Chondrocyte (in vitro differentiated cells): Measurements from ENCODE around the gene MAML1. TPM values are rescaled to one million over a fixed set of nuclear protein-coding genes. Genes with fewer than 3 reads are reported as not detected.

Experiments
- DNase-seq: peaks from one replicate; pipeline ENCODE4 v3.0.0; 2021; ENCODE audit warnings: mixed read lengths, low spot score
- H3K27ac Mint-ChIP-seq: one replicate; pipeline ENCODE4 v1.8.0; 2021; ENCODE audit warnings: mild to moderate bottlenecking, moderate library complexity, mixed read lengths; ENCODE audit not compliant: unreplicated experiment
- H3K27me3 Mint-ChIP-seq: 2 replicates; pipeline ENCODE4 v1.8.0; 2021; ENCODE audit warnings: low read depth, mixed read lengths
- H3K36me3 Mint-ChIP-seq: 2 replicates; pipeline ENCODE4 v1.8.0; 2021; ENCODE audit warnings: low read depth, mixed read lengths
- H3K4me1 Mint-ChIP-seq: 2 replicates; pipeline ENCODE4 v1.8.0; 2021; ENCODE audit warnings: low read depth, mild to moderate bottlenecking, mixed read lengths
- H3K4me3 Mint-ChIP-seq: one replicate; pipeline ENCODE4 v1.8.0; 2021; ENCODE audit warnings: mild to moderate bottlenecking, moderate library complexity, mixed read lengths; ENCODE audit not compliant: unreplicated experiment
- H3K9me3 Mint-ChIP-seq: 2 replicates; pipeline ENCODE4 v1.8.0; 2021; ENCODE audit warnings: low read depth, mixed read lengths
- total RNA-seq: library from RNA; stranded (reverse); gene quantifications from 3 replicates; pipeline ENCODE4 v1.2.1, GENCODE V29; 2021
- TF ChIP-seq, protein P1 (sequence below): fragments of 200-600 bp; sonication (generic); IDR thresholded peaks from 2 replicates; pipeline ENCODE4 v1.5.0; 2021; ENCODE audit warnings: antibody characterized with exemption, mild to moderate bottlenecking, moderate library complexity

Gene MAML1
- total RNA-seq, 1 donor from 2014 or later, result 29.9 TPM

DNA sequence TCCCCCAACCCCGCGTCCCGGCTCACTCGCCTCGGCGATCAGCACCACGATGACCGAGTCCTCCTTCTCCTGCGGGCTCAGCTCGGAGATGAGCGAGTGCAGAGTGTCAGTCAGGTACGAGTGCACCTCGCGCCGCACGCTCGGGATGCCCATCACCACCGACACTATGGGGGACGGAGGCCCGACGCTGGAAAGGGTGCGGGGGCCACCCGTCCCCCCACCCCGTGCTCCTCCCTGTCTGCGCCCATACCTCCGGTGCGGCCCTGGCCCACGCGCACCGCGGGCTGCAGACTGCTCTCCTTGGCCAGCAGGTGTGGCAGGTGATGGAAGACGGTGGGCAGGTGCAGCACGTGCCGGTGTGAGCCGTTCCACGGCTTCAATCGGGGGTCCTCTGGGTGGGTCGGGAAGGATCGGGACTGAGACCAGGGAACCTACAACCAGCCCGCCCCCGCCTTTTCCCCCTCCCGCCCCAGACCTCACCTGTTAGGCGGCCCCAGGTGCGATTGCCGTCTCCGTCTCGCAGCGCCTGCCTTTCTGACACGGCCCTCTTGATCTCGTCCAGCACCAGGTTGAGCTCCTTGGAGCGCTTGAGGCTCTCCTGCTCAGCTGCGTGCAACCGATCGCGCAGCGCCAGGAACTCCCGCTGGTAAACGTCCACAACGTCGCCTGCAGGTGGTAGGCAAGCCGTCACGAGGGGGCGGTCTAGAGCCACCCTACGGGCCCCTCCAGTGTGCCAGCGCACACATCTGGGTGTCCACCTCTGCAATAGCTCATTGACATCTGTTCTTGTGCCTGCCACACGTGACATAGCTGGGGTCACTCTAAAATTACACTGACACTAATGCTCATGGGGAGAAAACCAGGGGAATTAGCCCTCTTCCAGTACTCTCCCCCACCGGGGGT is 68.9 kb downstream of the MAML1 start:
- TF ChIP-seq, protein P1, sequence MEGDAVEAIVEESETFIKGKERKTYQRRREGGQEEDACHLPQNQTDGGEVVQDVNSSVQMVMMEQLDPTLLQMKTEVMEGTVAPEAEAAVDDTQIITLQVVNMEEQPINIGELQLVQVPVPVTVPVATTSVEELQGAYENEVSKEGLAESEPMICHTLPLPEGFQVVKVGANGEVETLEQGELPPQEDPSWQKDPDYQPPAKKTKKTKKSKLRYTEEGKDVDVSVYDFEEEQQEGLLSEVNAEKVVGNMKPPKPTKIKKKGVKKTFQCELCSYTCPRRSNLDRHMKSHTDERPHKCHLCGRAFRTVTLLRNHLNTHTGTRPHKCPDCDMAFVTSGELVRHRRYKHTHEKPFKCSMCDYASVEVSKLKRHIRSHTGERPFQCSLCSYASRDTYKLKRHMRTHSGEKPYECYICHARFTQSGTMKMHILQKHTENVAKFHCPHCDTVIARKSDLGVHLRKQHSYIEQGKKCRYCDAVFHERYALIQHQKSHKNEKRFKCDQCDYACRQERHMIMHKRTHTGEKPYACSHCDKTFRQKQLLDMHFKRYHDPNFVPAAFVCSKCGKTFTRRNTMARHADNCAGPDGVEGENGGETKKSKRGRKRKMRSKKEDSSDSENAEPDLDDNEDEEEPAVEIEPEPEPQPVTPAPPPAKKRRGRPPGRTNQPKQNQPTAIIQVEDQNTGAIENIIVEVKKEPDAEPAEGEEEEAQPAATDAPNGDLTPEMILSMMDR, result peak; percentile 73
- Mint-ChIP-seq H3K9me3 (no peaks in the 10 kb centered on the region), H3K27me3 (no peaks in the 10 kb centered on the region), H3K27ac (peak overlapping the region; percentile 65), H3K36me3 (peaks cover 18% of the 10 kb centered on the region), H3K4me3 (no peak overlapping the region), H3K4me1 (peaks cover 26% of the 10 kb centered on the region)
- no peak for DNase-seq

DNA sequence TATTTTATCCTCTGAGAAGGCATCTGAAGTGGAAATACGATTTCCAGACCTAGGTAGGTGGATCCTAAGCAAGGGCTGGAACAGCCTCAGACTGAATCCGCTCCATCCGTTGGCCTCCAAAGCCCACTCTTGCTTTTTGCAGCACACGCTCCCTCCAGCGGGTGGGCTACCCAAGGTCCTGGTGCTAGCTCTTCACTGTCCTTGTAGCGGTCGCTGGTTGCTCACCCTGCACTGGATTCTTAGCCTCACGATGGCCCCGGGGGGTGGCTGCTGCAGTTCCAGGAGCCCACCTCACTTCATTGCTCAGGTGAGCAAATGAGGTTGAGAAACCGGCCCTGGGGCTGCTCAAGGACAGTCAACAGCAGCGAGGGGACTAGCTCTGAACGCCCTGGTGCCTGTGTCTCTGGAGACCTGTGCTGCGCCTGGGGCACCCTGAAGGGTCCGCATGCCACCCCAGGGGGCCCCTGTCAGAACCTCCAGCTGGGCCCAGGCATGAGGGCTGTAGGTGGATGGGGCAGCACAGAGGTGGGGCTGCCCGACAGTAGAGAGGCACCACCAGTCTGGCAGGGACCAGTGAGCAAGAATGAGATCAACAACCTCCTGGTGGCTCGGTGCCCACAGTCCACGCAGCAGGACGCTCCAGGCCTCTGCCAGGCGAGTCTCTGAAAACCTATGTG is 69.7 kb downstream of the MAML1 start:
- H3K27ac Mint-ChIP-seq, result no peak overlapping the region
- H3K4me3 Mint-ChIP-seq, result no peak overlapping the region
- H3K27me3 Mint-ChIP-seq, result no peaks in the 10 kb centered on the region
- DNase-seq, result no peak
- H3K9me3 Mint-ChIP-seq, result no peaks in the 10 kb centered on the region
- H3K36me3 Mint-ChIP-seq, result peaks cover 15% of the 10 kb centered on the region
- peaks cover 20% of the 10 kb centered on the region for H3K4me1 Mint-ChIP-seq
- TF ChIP-seq, protein P1, result no peak

DNA sequence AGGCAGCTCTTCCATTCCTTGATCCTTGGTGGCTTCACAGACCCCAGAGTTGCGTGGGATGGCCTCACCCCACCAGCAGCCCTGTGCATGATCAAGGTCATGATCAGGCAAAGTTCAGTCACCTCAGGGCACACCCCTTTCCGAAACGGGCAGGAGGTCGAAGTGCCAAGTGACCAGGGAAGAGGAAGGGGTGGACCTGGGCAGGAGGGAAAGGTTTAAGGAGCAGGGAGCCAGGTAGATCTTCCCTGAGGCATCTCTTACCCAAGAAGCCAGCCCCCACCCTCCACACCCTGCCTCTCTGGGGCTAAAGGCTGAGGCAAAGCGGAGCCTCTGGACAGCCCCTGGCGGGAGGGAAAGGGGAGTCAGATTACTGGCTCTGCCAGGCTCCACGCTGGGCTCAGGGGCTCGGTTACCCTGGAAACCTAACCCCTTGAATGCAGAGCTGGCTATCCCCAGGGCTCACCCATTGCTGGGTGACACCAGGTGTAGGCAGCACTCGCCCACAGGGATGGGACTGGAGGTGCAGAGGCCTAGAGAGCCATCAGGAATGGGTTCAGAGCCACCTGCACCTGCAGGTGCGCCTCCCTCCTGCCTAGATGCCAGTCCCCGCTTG is 70.4 kb downstream of the MAML1 start:
- Mint-ChIP-seq H3K4me3 (no peak overlapping the region), H3K4me1 (peaks cover 20% of the 10 kb centered on the region), H3K27me3 (no peaks in the 10 kb centered on the region), H3K36me3 (peaks cover 15% of the 10 kb centered on the region), H3K9me3 (no peaks in the 10 kb centered on the region), H3K27ac (peak overlapping the region; percentile 41)
- TF ChIP-seq, protein P1, result no peak
- DNase-seq, result no peak

DNA sequence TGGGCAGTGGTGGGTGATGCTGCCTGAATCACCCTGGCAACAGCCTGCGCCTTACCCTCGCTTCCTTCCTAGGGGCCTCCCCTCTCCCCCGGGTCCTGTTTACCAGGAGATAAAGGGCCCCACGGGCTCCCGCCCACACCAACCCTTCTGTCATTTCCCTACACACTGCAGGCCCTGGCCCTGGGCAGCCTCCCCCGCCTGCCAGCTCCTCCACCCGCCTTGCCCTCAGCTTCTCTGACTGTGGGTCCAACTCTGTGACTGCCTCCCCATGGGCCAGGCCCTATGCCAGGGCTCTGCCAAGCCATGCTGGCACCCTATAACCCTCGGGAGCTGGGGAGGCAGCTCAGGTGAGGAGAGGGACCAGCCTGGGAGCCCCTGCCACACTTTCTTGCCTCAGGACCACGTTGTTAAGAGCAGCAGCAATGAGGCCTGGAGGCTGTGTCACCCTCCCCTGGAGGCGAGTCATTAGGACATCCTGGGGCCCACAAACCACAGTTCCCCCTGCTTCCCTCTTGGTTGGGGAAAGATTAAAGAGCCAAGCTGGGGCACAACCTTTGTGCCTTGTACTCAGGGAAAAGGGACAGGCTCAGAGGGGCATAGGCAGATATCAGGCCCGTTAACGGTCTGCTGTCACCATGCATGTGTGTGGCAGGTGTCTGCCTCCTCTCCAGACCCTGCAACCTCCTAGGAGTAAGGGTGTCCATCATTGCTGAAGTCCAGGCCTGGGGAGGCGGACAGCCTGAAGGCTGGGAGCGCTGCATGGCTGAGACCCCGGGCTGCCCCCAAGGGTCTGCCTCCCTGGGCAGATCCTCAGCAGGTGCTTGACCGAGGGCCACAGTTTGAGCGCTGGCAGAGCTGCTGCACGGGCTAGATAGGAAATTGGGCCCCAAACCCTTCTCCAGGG is 71.3 kb downstream of the MAML1 start:
- H3K4me3 Mint-ChIP-seq, result peak overlapping the region; percentile 83
- H3K27ac Mint-ChIP-seq, result peak overlapping the region; percentile 12
- peaks cover 20% of the 10 kb centered on the region for H3K4me1 Mint-ChIP-seq
- H3K36me3 Mint-ChIP-seq, result peaks cover 12% of the 10 kb centered on the region
- no peaks in the 10 kb centered on the region for H3K27me3 Mint-ChIP-seq
- no peaks in the 10 kb centered on the region for H3K9me3 Mint-ChIP-seq
- TF ChIP-seq, protein P1, result no peak
- DNase-seq, result no peak
